ENCODE data around the gene ZKSCAN4.

ZKSCAN4 gene

GRCh38 chr6:28267695-28268059, 15.6 kb upstream of the ZKSCAN4 start:
- no peaks in the 10 kb centered on the region; the same call in 1 of the 2 replicates for H3K27me3 ChIP-seq (ENCODE audit: control insufficient read depth, insufficient read depth, low read length)
- peaks cover 10% of the 10 kb centered on the region for H3K36me3 ChIP-seq (ENCODE audit: control insufficient read depth, insufficient read depth, low read length)
- H3K4me1 ChIP-seq (ENCODE audit: control insufficient read depth, insufficient read depth, low read length), result 0 out of 2 replicates have a peak, but pooled peaks cover 3% of the 10 kb centered on the region
- H3K9me3 ChIP-seq (ENCODE audit: control insufficient read depth, insufficient read depth, low read depth, low read length), result no peaks in the 10 kb centered on the region
- peak overlapping the region; percentile 84 for H3K4me3 ChIP-seq (ENCODE audit: low read depth, low read length)
- no peak overlapping the region for H3K27ac ChIP-seq (ENCODE audit: low read depth, low read length)
- peak overlapping the region; percentile 79 for H3K9ac ChIP-seq (ENCODE audit: low read length)

GRCh38 chr6:28266962-28267694, 15.1 kb upstream of the ZKSCAN4 start, which contains the start of gene ZSCAN26:
ZSCAN26 (plus strand) TSS chr6:28267143; CDS start chr6:28271920, 4,777 bp downstream.
- Histone ChIP-seq H3K36me3 (ENCODE audit: control insufficient read depth, insufficient read depth, low read length) (peaks cover 4% of the 10 kb centered on the region), H3K4me3 (ENCODE audit: low read depth, low read length) (peak within 1 kb of the TSS; percentile 84), H3K9me3 (ENCODE audit: control insufficient read depth, insufficient read depth, low read depth, low read length) (no peaks in the 10 kb centered on the region), H3K4me1 (ENCODE audit: control insufficient read depth, insufficient read depth, low read length) (0 out of 2 replicates have a peak, but pooled peaks cover 3% of the 10 kb centered on the region), H3K9ac (ENCODE audit: low read length) (peak within 1 kb of the TSS; percentile 79), H3K27me3 (ENCODE audit: control insufficient read depth, insufficient read depth, low read length) (no peaks in the 10 kb centered on the region; the same call in 1 of the 2 replicates), H3K27ac (ENCODE audit: low read depth, low read length) (no peak within 1 kb of the TSS)

- Histone ChIP-seq H3K4me3 (ENCODE audit: low read depth, low read length) (peak overlapping the region; percentile 84), H3K9ac (ENCODE audit: low read length) (no peak overlapping the region), H3K36me3 (ENCODE audit: control insufficient read depth, insufficient read depth, low read length) (no peaks in the 10 kb centered on the region), H3K4me1 (ENCODE audit: control insufficient read depth, insufficient read depth, low read length) (0 out of 2 replicates have a peak, but pooled peaks cover 3% of the 10 kb centered on the region), H3K9me3 (ENCODE audit: control insufficient read depth, insufficient read depth, low read depth, low read length) (no peaks in the 10 kb centered on the region), H3K27me3 (ENCODE audit: control insufficient read depth, insufficient read depth, low read length) (no peaks in the 10 kb centered on the region; the same call in 1 of the 2 replicates), H3K27ac (ENCODE audit: low read depth, low read length) (no peak overlapping the region)
These were observed 14.5 kb upstream of the ZKSCAN4 start for GRCh38 chr6:28266563-28266961.

GRCh38 chr6:28264834-28265401, 12.8 kb upstream of the ZKSCAN4 start:
- no peak overlapping the region for H3K27ac ChIP-seq (ENCODE audit: low read depth, low read length)
- H3K9ac ChIP-seq (ENCODE audit: low read length), result no peak overlapping the region
- H3K9me3 ChIP-seq (ENCODE audit: control insufficient read depth, insufficient read depth, low read depth, low read length), result no peaks in the 10 kb centered on the region
- no peaks in the 10 kb centered on the region; the same call in none of the 2 replicates for H3K27me3 ChIP-seq (ENCODE audit: control insufficient read depth, insufficient read depth, low read length)
- 0 out of 2 replicates have a peak, but pooled peaks cover 3% of the 10 kb centered on the region for H3K4me1 ChIP-seq (ENCODE audit: control insufficient read depth, insufficient read depth, low read length)
- H3K4me3 ChIP-seq (ENCODE audit: low read depth, low read length), result no peak overlapping the region
- no peaks in the 10 kb centered on the region for H3K36me3 ChIP-seq (ENCODE audit: control insufficient read depth, insufficient read depth, low read length)

- Histone ChIP-seq H3K4me1 (ENCODE audit: control insufficient read depth, insufficient read depth, low read length) (0 out of 2 replicates have a peak, but pooled peaks cover 3% of the 10 kb centered on the region), H3K9me3 (ENCODE audit: control insufficient read depth, insufficient read depth, low read depth, low read length) (no peaks in the 10 kb centered on the region), H3K27me3 (ENCODE audit: control insufficient read depth, insufficient read depth, low read length) (peaks cover 8% of the 10 kb centered on the region), H3K9ac (ENCODE audit: low read length) (no peak overlapping the region), H3K27ac (ENCODE audit: low read depth, low read length) (no peak overlapping the region), H3K4me3 (ENCODE audit: low read depth, low read length) (no peak overlapping the region), H3K36me3 (ENCODE audit: control insufficient read depth, insufficient read depth, low read length) (no peaks in the 10 kb centered on the region)
These were observed 11.9 kb upstream of the ZKSCAN4 start for GRCh38 chr6:28263922-28264321.

GRCh38 chr6:28258877-28259777, 7.1 kb upstream of the ZKSCAN4 start, which contains the start of gene NKAPL:
NKAPL (plus strand) TSS chr6:28259297; CDS start chr6:28259372, 75 bp downstream.
- H3K4me1 ChIP-seq (ENCODE audit: control insufficient read depth, insufficient read depth, low read length), result no peaks in the 10 kb centered on the region
- H3K9ac ChIP-seq (ENCODE audit: low read length), result no peak within 1 kb of the TSS
- H3K9me3 ChIP-seq (ENCODE audit: control insufficient read depth, insufficient read depth, low read depth, low read length), result no peaks in the 10 kb centered on the region
- H3K27me3 ChIP-seq (ENCODE audit: control insufficient read depth, insufficient read depth, low read length), result peaks cover 12% of the 10 kb centered on the region
- H3K4me3 ChIP-seq (ENCODE audit: low read depth, low read length), result peak within 1 kb of the TSS; percentile 37; the same call in 1 of the 2 replicates
- no peaks in the 10 kb centered on the region for H3K36me3 ChIP-seq (ENCODE audit: control insufficient read depth, insufficient read depth, low read length)
- no peak within 1 kb of the TSS for H3K27ac ChIP-seq (ENCODE audit: low read depth, low read length)

GRCh38 chr6:28257042-28257441, 5.0 kb upstream of the ZKSCAN4 start:
- Histone ChIP-seq H3K27me3 (ENCODE audit: control insufficient read depth, insufficient read depth, low read length) (peaks cover 12% of the 10 kb centered on the region), H3K36me3 (ENCODE audit: control insufficient read depth, insufficient read depth, low read length) (no peaks in the 10 kb centered on the region), H3K4me3 (ENCODE audit: low read depth, low read length) (no peak overlapping the region), H3K9me3 (ENCODE audit: control insufficient read depth, insufficient read depth, low read depth, low read length) (no peaks in the 10 kb centered on the region), H3K9ac (ENCODE audit: low read length) (no peak overlapping the region), H3K4me1 (ENCODE audit: control insufficient read depth, insufficient read depth, low read length) (peaks cover 5% of the 10 kb centered on the region; the same call in 1 of the 2 replicates), H3K27ac (ENCODE audit: low read depth, low read length) (no peak overlapping the region)

- H3K4me3 ChIP-seq (ENCODE audit: low read depth, low read length), result no peak overlapping the region
- H3K9ac ChIP-seq (ENCODE audit: low read length), result no peak overlapping the region
These were observed 2.1 kb upstream of the ZKSCAN4 start for GRCh38 chr6:28254121-28254519.

GRCh38 chr6:28251661-28252008, 434 bp downstream of the ZKSCAN4 start:
- H3K4me1 ChIP-seq (ENCODE audit: control insufficient read depth, insufficient read depth, low read length), result peaks cover 11% of the 10 kb centered on the region; the same call in 1 of the 2 replicates
- H3K9ac ChIP-seq (ENCODE audit: low read length), result peak overlapping the region; percentile 74
- H3K4me3 ChIP-seq (ENCODE audit: low read depth, low read length), result peak overlapping the region; percentile 79
- no peaks in the 10 kb centered on the region for H3K27me3 ChIP-seq (ENCODE audit: control insufficient read depth, insufficient read depth, low read length)
- peaks cover 13% of the 10 kb centered on the region for H3K36me3 ChIP-seq (ENCODE audit: control insufficient read depth, insufficient read depth, low read length)
- no peaks in the 10 kb centered on the region for H3K9me3 ChIP-seq (ENCODE audit: control insufficient read depth, insufficient read depth, low read depth, low read length)
- H3K27ac ChIP-seq (ENCODE audit: low read depth, low read length), result no peak overlapping the region; the same call in 1 of the 2 replicates

More at GRCh38 chr6:28254121-28254519, 2.1 kb upstream of the ZKSCAN4 start:
- H3K4me1 ChIP-seq (ENCODE audit: control insufficient read depth, insufficient read depth, low read length), result peaks cover 11% of the 10 kb centered on the region; the same call in 1 of the 2 replicates
- no peaks in the 10 kb centered on the region for H3K36me3 ChIP-seq (ENCODE audit: control insufficient read depth, insufficient read depth, low read length)
- no peaks in the 10 kb centered on the region for H3K9me3 ChIP-seq (ENCODE audit: control insufficient read depth, insufficient read depth, low read depth, low read length)
- H3K27ac ChIP-seq (ENCODE audit: low read depth, low read length), result no peak overlapping the region
- peaks cover 7% of the 10 kb centered on the region for H3K27me3 ChIP-seq (ENCODE audit: control insufficient read depth, insufficient read depth, low read length)

- no peaks in the 10 kb centered on the region for H3K9me3 ChIP-seq (ENCODE audit: control insufficient read depth, insufficient read depth, low read depth, low read length)
- peaks cover 22% of the 10 kb centered on the region for H3K36me3 ChIP-seq (ENCODE audit: control insufficient read depth, insufficient read depth, low read length)
- H3K4me3 ChIP-seq (ENCODE audit: low read depth, low read length), result peak overlapping the region; percentile 79
- peaks cover 11% of the 10 kb centered on the region; the same call in 1 of the 2 replicates for H3K4me1 ChIP-seq (ENCODE audit: control insufficient read depth, insufficient read depth, low read length)
- no peak overlapping the region for H3K9ac ChIP-seq (ENCODE audit: low read length)
- no peak overlapping the region for H3K27ac ChIP-seq (ENCODE audit: low read depth, low read length)
- no peaks in the 10 kb centered on the region for H3K27me3 ChIP-seq (ENCODE audit: control insufficient read depth, insufficient read depth, low read length)
These were observed 1.3 kb downstream of the ZKSCAN4 start for GRCh38 chr6:28250747-28251146.

Measured in HUES6 (cell line).